A673 (cell line): ENCODE measurements around the gene CNOT3.

Experiments used
- CTCF ChIP-seq: fragments of 300-800, 200-600 bp; sonication (generic); conservative IDR thresholded peaks from 2 replicates; pipeline ENCODE4 v1.5.1; 2017; ENCODE audit warnings: low read depth, mild to moderate bottlenecking, antibody characterized with exemption, low read length, moderate library complexity, mixed read lengths
- EZH2 ChIP-seq: fragments of 200-600 bp; sonication (generic); IDR thresholded peaks from 2 replicates; pipeline ENCODE4 v1.6.1; 2017; ENCODE audit warnings: borderline replicate concordance, low read depth, mild to moderate bottlenecking, mixed read lengths, antibody characterized with exemption, low read length; ENCODE audit not compliant: poor library complexity, severe bottlenecking

GRCh38 chr19:54193011-54193410, 55.4 kb downstream of the CNOT3 start:
- no peak for TF ChIP-seq CTCF
- TF ChIP-seq EZH2 = no peak
